SW480 (cell line): ENCODE data around the gene RARG.

Experiments used
- DNase-seq: peaks from one replicate; pipeline ENCODE4 v3.0.0-alpha.2; 2016; ENCODE audit warnings: low spot score

Gene RARG

GRCh38 chr12:53231921-53232645 lies at the start of gene RARG:
Gene RARG (minus strand): TSS chr12:53232209. CDS start chr12:53227545, 4,664 bp downstream.
- peak; percentile 67 for DNase-seq

GRCh38 chr12:53279888-53280498 lies 48.0 kb upstream of the RARG start:
- DNase-seq: no peak

- no peak for DNase-seq
These were observed 47.4 kb upstream of the RARG start for GRCh38 chr12:53279283-53279869.

- no peak for DNase-seq
These were observed 46.0 kb upstream of the RARG start for GRCh38 chr12:53277981-53278380.

GRCh38 chr12:53276511-53276910 lies 44.5 kb upstream of the RARG start:
- DNase-seq: no peak

GRCh38 chr12:53274445-53274844 lies 42.4 kb upstream of the RARG start:
- no peak for DNase-seq

GRCh38 chr12:53268630-53269562 lies 36.9 kb upstream of the RARG start:
- DNase-seq: no peak

GRCh38 chr12:53267999-53268629 lies 36.1 kb upstream of the RARG start, which contains the start of gene ESPL1:
Gene ESPL1 (plus strand): TSS chr12:53268299. CDS start chr12:53268767, 468 bp downstream.
- DNase-seq: peak; percentile 72

GRCh38 chr12:53267306-53267998 lies 35.4 kb upstream of the RARG start:
- DNase-seq: no peak

GRCh38 chr12:53265783-53266182 lies 33.8 kb upstream of the RARG start:
- DNase-seq: no peak

- no peak for DNase-seq
These were observed 27.9 kb upstream of the RARG start for GRCh38 chr12:53259891-53260290.

GRCh38 chr12:53258541-53259539 lies 26.8 kb upstream of the RARG start:
- no peak for DNase-seq

GRCh38 chr12:53255996-53256395 lies 24.0 kb upstream of the RARG start:
- no peak for DNase-seq

- DNase-seq: no peak
These were observed 23.0 kb upstream of the RARG start for GRCh38 chr12:53254816-53255545.

- no peak for DNase-seq
These were observed 21.3 kb upstream of the RARG start for GRCh38 chr12:53253298-53253697.

GRCh38 chr12:53252349-53252916 lies 20.4 kb upstream of the RARG start:
- DNase-seq: peak; percentile 36

- DNase-seq: peak; percentile 91
These were observed 19.7 kb upstream of the RARG start for GRCh38 chr12:53251477-53252348.

GRCh38 chr12:53245286-53245685 lies 13.3 kb upstream of the RARG start:
- no peak for DNase-seq
